CD4-positive, CD25-positive, alpha-beta regulatory T cell (primary cell): Measurements from ENCODE around the gene KCND2. TPM values are rescaled to one million over a fixed set of nuclear protein-coding genes. Genes with fewer than 3 reads are reported as not detected.

ENCODE experiments used
- ATAC-seq, 2 donors: fragments of 150-1000 bp; cut with Tn5 transposase; one replicate each; pipeline ENCODE4 v1.10.0; 2021; ENCODE audit warnings: low read depth in 2 of 2, moderate number of reproducible peaks in 2 of 2, moderate library complexity in 1 of 2
- DNase-seq, 3 donors: peaks; one replicate each; pipeline versions ENCODE4 v3.0.0 to v3.0.0-alpha.2; 2012 to 2022; ENCODE audit warnings: mixed read lengths in 1 of 3
- H3K27ac ChIP-seq: one replicate; pipeline ENCODE4 v1.7.0; 2013; ENCODE audit warnings: mild to moderate bottlenecking, low read length; ENCODE audit not compliant: insufficient read depth, poor library complexity, severe bottlenecking
- H3K27me3 ChIP-seq: one replicate; pipeline ENCODE4 v1.7.0; 2013; ENCODE audit warnings: low read length; ENCODE audit not compliant: control insufficient read depth, insufficient read depth
- H3K36me3 ChIP-seq: one replicate; pipeline ENCODE4 v1.7.0; 2013; ENCODE audit warnings: mild to moderate bottlenecking, low read length, moderate library complexity; ENCODE audit not compliant: control insufficient read depth, insufficient read depth
- H3K4me1 ChIP-seq: 2 replicates; pipeline ENCODE4 v1.7.0; 2013; ENCODE audit warnings: mild to moderate bottlenecking, low read length; ENCODE audit not compliant: insufficient read depth, control insufficient read depth, poor library complexity, severe bottlenecking
- H3K4me3 ChIP-seq: one replicate; pipeline ENCODE4 v1.7.0; 2013; ENCODE audit warnings: low read depth, mild to moderate bottlenecking, low read length, moderate library complexity
- H3K9me3 ChIP-seq, 2 experiments: 1 replicate in 1 of 2; 2 replicates in 1 of 2; pipeline ENCODE4 v1.7.0; 2013; ENCODE audit warnings: low read length in 2 of 2, mild to moderate bottlenecking in 1 of 2, moderate library complexity in 1 of 2; ENCODE audit not compliant: control insufficient read depth in 2 of 2
- H3K27ac Mint-ChIP-seq, 3 donors: one replicate each; pipeline ENCODE4 v1.8.0; 2020 to 2022; ENCODE audit warnings: mild to moderate bottlenecking in 3 of 3, mixed read lengths in 3 of 3, moderate library complexity in 2 of 3
- H3K27me3 Mint-ChIP-seq: one replicate; pipeline ENCODE4 v1.8.0; 2022; ENCODE audit warnings: mild to moderate bottlenecking, mixed read lengths
- H3K36me3 Mint-ChIP-seq: one replicate; pipeline ENCODE4 v1.8.0; 2020; ENCODE audit warnings: mixed read lengths
- H3K4me1 Mint-ChIP-seq, 4 donors: one replicate each; pipeline ENCODE4 v1.8.0; 2020 to 2022; ENCODE audit warnings: mixed read lengths in 4 of 4, mild to moderate bottlenecking in 1 of 4
- H3K4me3 Mint-ChIP-seq, 4 donors: one replicate each; pipeline ENCODE4 v1.8.0; 2020 to 2022; ENCODE audit warnings: mild to moderate bottlenecking in 4 of 4, mixed read lengths in 4 of 4, moderate library complexity in 3 of 4
- H3K9me3 Mint-ChIP-seq, 7 donors: one replicate each; pipeline ENCODE4 v1.8.0; 2020 to 2022; ENCODE audit warnings: mixed read lengths in 7 of 7, mild to moderate bottlenecking in 3 of 7, moderate library complexity in 2 of 7
- polyA plus RNA-seq, 4 donors: library from polyadenylated mRNA; unstranded; fragments of 300-500 nt; fragmentation: Illumina TruSeq; gene quantifications; one replicate each; pipeline ENCODE4 v1.2.3, GENCODE V29; 2021
- total RNA-seq: library from RNA; stranded (reverse); gene quantifications from one replicate; pipeline ENCODE4 v1.2.3, GENCODE V29; 2022

Gene KCND2
- total and polyA plus RNA-seq, 5 donors from 2014 or later, result not detected

GRCh38 chr7:120320218-120320961 is 47.4 kb downstream of the KCND2 start:
- Histone ChIP-seq H3K27me3 (no peaks in the 10 kb centered on the region), H3K4me1 (no peaks in the 10 kb centered on the region), H3K27ac (no peak overlapping the region), H3K9me3 (no peaks in the 10 kb centered on the region), H3K36me3 (no peaks in the 10 kb centered on the region), H3K4me3 (no peak overlapping the region)
- ATAC-seq (no peak), DNase-seq (no peak)
- no peak overlapping the region for H3K4me3 Mint-ChIP-seq
- H3K9me3 Mint-ChIP-seq, result peaks cover 0 to 10% (median 3%) of the 10 kb centered on the region in 7 donors
- no peaks in the 10 kb centered on the region for H3K36me3 Mint-ChIP-seq
- H3K4me1 Mint-ChIP-seq, result no peaks in the 10 kb centered on the region
- no peaks in the 10 kb centered on the region for H3K27me3 Mint-ChIP-seq
- no peak overlapping the region for H3K27ac Mint-ChIP-seq

- Histone ChIP-seq H3K27me3 (no peaks in the 10 kb centered on the region), H3K36me3 (no peaks in the 10 kb centered on the region), H3K4me1 (no peaks in the 10 kb centered on the region), H3K27ac (no peak overlapping the region), H3K4me3 (no peak overlapping the region), H3K9me3 (no peaks in the 10 kb centered on the region)
- no peak for ATAC-seq
- H3K9me3 Mint-ChIP-seq, result peaks cover 0 to 7% (median 2%) of the 10 kb centered on the region in 7 donors
- no peak overlapping the region for H3K4me3 Mint-ChIP-seq
- DNase-seq, result no peak
- H3K4me1 Mint-ChIP-seq, result no peaks in the 10 kb centered on the region
- no peaks in the 10 kb centered on the region for H3K36me3 Mint-ChIP-seq
- no peak overlapping the region for H3K27ac Mint-ChIP-seq
- H3K27me3 Mint-ChIP-seq, result no peaks in the 10 kb centered on the region
Measured at GRCh38 chr7:120327054-120327453, 54.1 kb downstream of the KCND2 start.

- ATAC-seq, result no peak
- no peak for DNase-seq
- no peak overlapping the region for H3K27ac ChIP-seq
- no peak overlapping the region for H3K4me3 Mint-ChIP-seq
- H3K4me3 ChIP-seq, result no peak overlapping the region
- H3K36me3 Mint-ChIP-seq, result no peaks in the 10 kb centered on the region
- H3K27ac Mint-ChIP-seq, result no peak overlapping the region
- H3K4me1 Mint-ChIP-seq, result no peaks in the 10 kb centered on the region
- H3K36me3 ChIP-seq, result no peaks in the 10 kb centered on the region
- H3K27me3 ChIP-seq, result no peaks in the 10 kb centered on the region
- no peaks in the 10 kb centered on the region for H3K27me3 Mint-ChIP-seq
- H3K9me3 Mint-ChIP-seq, result peaks cover 0 to 9% (median 2%) of the 10 kb centered on the region in 7 donors
- no peaks in the 10 kb centered on the region for H3K9me3 ChIP-seq
- no peaks in the 10 kb centered on the region for H3K4me1 ChIP-seq
Measured at GRCh38 chr7:120332433-120332832, 59.5 kb downstream of the KCND2 start.

- H3K27ac ChIP-seq, result no peak overlapping the region
- no peaks in the 10 kb centered on the region for H3K27me3 ChIP-seq
- H3K9me3 ChIP-seq, result no peaks in the 10 kb centered on the region
- ATAC-seq, result no peak
- no peak overlapping the region for H3K4me3 ChIP-seq
- Mint-ChIP-seq H3K9me3 (peaks cover 0 to 9% (median 2%) of the 10 kb centered on the region in 7 donors), H3K27ac (no peak overlapping the region), H3K27me3 (no peaks in the 10 kb centered on the region), H3K4me3 (no peak overlapping the region), H3K4me1 (no peaks in the 10 kb centered on the region), H3K36me3 (no peaks in the 10 kb centered on the region)
- H3K36me3 ChIP-seq, result no peaks in the 10 kb centered on the region
- no peaks in the 10 kb centered on the region for H3K4me1 ChIP-seq
- DNase-seq, result no peak
Measured at GRCh38 chr7:120334475-120334874, 61.5 kb downstream of the KCND2 start.

- no peak overlapping the region for H3K4me3 Mint-ChIP-seq
- ATAC-seq (no peak), DNase-seq (no peak)
- H3K27me3 ChIP-seq, result no peaks in the 10 kb centered on the region
- no peak overlapping the region for H3K27ac Mint-ChIP-seq
- H3K9me3 Mint-ChIP-seq, result peaks cover 0 to 5% (median 0%) of the 10 kb centered on the region in 7 donors
- H3K9me3 ChIP-seq, result no peaks in the 10 kb centered on the region
- no peaks in the 10 kb centered on the region for H3K36me3 ChIP-seq
- no peaks in the 10 kb centered on the region for H3K36me3 Mint-ChIP-seq
- no peaks in the 10 kb centered on the region for H3K4me1 ChIP-seq
- H3K27me3 Mint-ChIP-seq, result no peaks in the 10 kb centered on the region
- H3K4me3 ChIP-seq, result no peak overlapping the region
- H3K27ac ChIP-seq, result no peak overlapping the region
- H3K4me1 Mint-ChIP-seq, result no peaks in the 10 kb centered on the region
Measured at GRCh38 chr7:120337308-120337907, 64.4 kb downstream of the KCND2 start.

- no peaks in the 10 kb centered on the region for H3K36me3 ChIP-seq
- H3K9me3 ChIP-seq, result no peaks in the 10 kb centered on the region
- Mint-ChIP-seq H3K9me3 (peaks cover 1 to 11% (median 6%) of the 10 kb centered on the region in 7 donors), H3K36me3 (no peaks in the 10 kb centered on the region), H3K4me1 (no peaks in the 10 kb centered on the region), H3K27me3 (no peaks in the 10 kb centered on the region), H3K27ac (no peak overlapping the region), H3K4me3 (no peak overlapping the region)
- DNase-seq (no peak), ATAC-seq (no peak)
- H3K4me3 ChIP-seq, result no peak overlapping the region
- no peaks in the 10 kb centered on the region for H3K4me1 ChIP-seq
- no peak overlapping the region for H3K27ac ChIP-seq
- no peaks in the 10 kb centered on the region for H3K27me3 ChIP-seq
Measured at GRCh38 chr7:120344276-120344675, 71.3 kb downstream of the KCND2 start.

- Histone ChIP-seq H3K4me3 (no peak overlapping the region), H3K4me1 (no peaks in the 10 kb centered on the region), H3K27ac (no peak overlapping the region), H3K36me3 (no peaks in the 10 kb centered on the region), H3K9me3 (no peaks in the 10 kb centered on the region), H3K27me3 (no peaks in the 10 kb centered on the region)
- no peak for DNase-seq
- no peak for ATAC-seq
- no peak overlapping the region for H3K27ac Mint-ChIP-seq
- H3K27me3 Mint-ChIP-seq, result no peaks in the 10 kb centered on the region
- H3K36me3 Mint-ChIP-seq, result no peaks in the 10 kb centered on the region
- no peaks in the 10 kb centered on the region for H3K4me1 Mint-ChIP-seq
- H3K4me3 Mint-ChIP-seq, result no peak overlapping the region
- peaks cover 0 to 10% (median 3%) of the 10 kb centered on the region in 7 donors for H3K9me3 Mint-ChIP-seq
Measured at GRCh38 chr7:120353171-120353570, 80.2 kb downstream of the KCND2 start.

- no peaks in the 10 kb centered on the region for H3K4me1 Mint-ChIP-seq
- no peak for ATAC-seq
- H3K27ac ChIP-seq, result no peak overlapping the region
Measured at GRCh38 chr7:120360918-120361317, 87.9 kb downstream of the KCND2 start.

More at GRCh38 chr7:120360918-120361317, 87.9 kb downstream of the KCND2 start:
- Histone ChIP-seq H3K4me3 (no peak overlapping the region), H3K27me3 (no peaks in the 10 kb centered on the region), H3K36me3 (no peaks in the 10 kb centered on the region), H3K4me1 (no peaks in the 10 kb centered on the region), H3K9me3 (no peaks in the 10 kb centered on the region)
- peaks cover 0 to 13% (median 5%) of the 10 kb centered on the region in 7 donors for H3K9me3 Mint-ChIP-seq
- no peaks in the 10 kb centered on the region for H3K36me3 Mint-ChIP-seq
- DNase-seq, result no peak
- H3K27ac Mint-ChIP-seq, result no peak overlapping the region
- no peaks in the 10 kb centered on the region for H3K27me3 Mint-ChIP-seq
- no peak overlapping the region for H3K4me3 Mint-ChIP-seq
